Mesenteric fat pad (tissue), 1 donor: ENCODE data around the gene ACTN3. TPM values are rescaled to one million over a fixed set of nuclear protein-coding genes. Genes with fewer than 3 reads are reported as not detected.
"Not testable (repeated sequence)": the region's sequence is repeated elsewhere in the genome, so short reads cannot be mapped to it uniquely, and the experiment has no call there.

Experiments used
- DNase-seq: peaks from one replicate; pipeline ENCODE4 v3.0.0-alpha.2; 2020; ENCODE audit warnings: low spot score
- total RNA-seq: library from RNA; stranded (reverse); fragmentation: NEBNext Ultra II Directional; extraction: Animal tissue kit (Norgen Biotek cat#: 25700); gene quantifications from one replicate; pipeline ENCODE4 v1.2.1, GENCODE V29; 2021
- donor health status: DM: yes; HTN: yes; CAD: no.

ACTN3 gene
- total RNA-seq, 1 donor from 2014 or later = 0.10 TPM

DNA sequence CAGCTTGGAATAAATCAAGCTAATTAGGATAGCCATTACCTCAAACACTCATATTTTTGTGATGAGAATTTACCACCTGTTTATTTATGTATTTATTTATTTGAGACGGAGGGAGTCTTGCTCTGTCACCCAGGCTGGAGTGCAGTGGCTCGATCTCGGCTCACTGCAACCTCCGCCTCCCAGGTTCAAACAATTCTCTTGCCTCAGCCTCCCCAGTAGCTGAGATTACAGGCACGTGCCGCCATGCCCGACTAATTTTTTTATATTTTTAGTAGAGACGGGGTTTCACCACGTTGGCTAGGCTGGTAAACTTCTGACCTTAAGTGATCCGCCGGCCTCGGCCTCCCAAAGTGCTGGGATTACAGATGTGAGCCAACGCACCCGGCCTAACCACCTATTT lies 1.8 kb upstream of the ACTN3 start:
- not testable (repeated sequence) for DNase-seq

- peak; percentile 99 for DNase-seq
Observed at GRCh38 chr11:66545701-66546367, 869 bp upstream of the ACTN3 start, which contains the start of gene ZDHHC24. ZDHHC24 (minus strand) TSS chr11:66546048; CDS start chr11:66546003, 45 bp downstream.

DNA sequence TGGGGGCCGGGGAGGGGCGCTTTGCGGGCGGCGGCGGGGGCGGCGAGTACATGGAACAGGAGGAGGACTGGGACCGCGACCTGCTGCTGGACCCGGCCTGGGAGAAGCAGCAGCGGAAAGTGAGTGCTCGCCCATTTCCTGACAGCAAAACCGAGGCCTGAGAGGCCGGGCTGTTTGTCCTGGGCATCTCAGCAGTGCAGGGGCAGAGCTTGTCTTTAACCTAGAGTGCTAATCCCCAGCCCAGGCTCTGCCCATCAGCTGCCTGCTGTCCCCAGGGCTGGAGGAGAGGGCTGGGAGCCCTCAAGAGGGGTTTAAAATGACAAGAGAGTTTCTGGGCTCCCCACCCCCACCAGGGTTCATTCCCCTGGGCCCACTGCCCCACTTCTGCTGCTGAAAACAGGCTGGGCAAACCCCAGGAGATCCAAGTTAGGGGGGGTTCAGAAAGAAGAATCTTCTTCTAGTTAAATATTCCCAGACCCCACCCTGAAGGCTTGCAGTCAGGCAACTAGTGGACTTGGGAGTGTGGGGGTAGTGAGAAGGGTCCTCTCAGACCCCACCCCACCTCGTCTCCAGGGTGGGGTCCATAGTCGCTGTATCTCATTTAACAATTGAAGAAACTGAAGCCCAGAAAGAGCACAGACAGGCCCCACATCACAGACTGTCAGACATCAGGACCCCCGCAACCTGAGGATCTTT lies 411 bp downstream of the ACTN3 start:
- DNase-seq = no peak

DNA sequence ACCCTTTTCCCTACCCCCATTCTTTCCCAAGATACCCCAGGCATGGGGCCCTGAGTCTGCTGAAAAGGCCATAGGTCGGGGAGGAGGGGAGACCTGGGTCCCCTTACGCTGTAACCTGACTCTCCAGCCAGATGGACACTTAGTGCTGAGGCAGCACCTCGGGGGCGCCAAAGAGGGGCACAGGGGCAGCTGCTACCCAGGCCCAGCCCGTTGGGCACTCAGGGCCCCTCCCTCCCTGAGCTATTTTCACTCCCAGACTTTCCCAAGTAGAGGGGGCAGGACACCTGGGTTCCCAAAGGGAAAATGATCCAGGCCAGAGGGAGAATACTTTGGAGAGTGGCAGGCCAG lies 933 bp downstream of the ACTN3 start:
- no peak for DNase-seq

DNA sequence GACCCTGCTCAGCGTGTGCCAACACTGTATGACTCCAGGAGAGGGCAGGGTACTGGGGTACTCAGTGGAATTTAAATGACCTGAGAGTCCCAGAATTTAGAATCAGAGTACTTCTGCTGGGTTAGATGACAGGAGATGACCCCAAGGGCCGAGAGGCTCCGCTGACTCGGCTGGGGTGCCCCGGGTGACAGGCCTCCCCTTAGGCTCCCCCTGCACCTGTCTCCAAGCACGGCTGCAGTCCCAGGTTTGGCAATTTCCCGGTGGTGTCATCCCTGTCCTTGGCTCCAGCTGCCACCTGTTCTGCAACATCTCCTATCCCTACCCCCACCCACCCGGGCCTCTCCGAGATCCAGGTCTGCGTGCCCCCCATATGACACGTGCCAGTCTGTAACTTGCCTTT lies 1.3 kb downstream of the ACTN3 start:
- DNase-seq = no peak

GRCh38 chr11:66548774-66549630 lies 2.3 kb downstream of the ACTN3 start:
- no peak for DNase-seq

DNA sequence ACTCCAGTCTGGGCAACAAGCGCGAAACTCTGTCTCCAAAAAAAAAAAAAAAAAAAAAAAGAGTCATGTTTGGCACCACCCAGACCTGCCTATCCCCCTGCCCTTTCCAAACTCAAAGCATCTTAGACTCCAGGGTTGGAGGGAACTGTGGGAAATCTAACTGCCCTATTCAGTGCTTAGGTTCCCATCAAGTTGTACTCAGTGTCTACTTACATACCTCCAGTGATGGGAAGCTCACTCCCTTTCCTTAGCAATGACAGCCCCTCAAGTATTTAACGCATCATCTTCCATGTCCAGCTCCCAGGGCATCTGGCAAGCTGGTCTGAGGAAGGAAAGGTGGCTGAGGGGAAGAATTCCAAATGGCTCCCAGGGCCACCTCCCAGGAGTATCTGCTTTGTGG lies 3.0 kb downstream of the ACTN3 start:
- no peak for DNase-seq

- no peak for DNase-seq
Observed at GRCh38 chr11:66550887-66551286, 4.2 kb downstream of the ACTN3 start.

DNA sequence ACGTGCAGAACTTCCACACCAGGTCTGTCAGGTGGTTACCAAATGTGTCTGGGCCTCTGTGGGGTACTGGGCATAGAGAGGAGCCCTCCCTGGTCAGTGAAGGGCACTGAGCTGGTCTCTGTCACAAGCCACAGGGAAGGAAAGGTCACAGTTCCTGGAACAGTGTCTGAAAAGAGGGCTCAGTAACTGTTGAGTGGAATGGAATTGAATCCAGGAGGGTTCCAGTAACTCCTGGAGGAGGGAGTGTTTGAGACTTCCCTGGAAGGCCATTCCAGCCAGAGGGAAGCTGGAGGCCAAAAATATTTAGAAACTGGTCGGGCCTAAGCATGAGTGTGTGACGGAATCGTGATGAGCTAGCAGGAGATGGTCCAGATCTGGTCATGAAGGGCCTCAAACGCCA lies 7.9 kb downstream of the ACTN3 start:
- DNase-seq = no peak

DNA sequence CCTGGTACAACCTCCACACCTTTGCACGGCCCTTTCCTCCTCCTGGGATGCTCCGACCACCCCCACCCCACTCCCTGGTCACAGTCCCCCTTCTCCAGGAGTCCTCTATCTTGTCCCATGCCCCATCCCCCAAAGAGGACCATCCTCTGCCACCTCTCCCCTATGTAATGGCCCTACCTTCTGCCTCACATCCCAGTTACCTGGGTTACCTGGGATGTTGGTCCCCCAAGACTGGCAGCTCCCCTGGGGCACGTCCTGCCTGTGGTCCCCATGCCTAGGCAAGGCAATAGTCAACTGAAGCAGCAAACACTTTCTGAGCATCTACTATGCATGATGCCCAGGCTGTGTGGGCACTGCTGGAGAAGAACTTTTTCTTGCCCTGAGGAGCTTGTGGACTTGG lies 8.7 kb downstream of the ACTN3 start:
- DNase-seq = no peak

GRCh38 chr11:66556086-66556485 lies 9.4 kb downstream of the ACTN3 start:
- DNase-seq = no peak

GRCh38 chr11:66557733-66558326 lies 11.1 kb downstream of the ACTN3 start:
- no peak for DNase-seq

DNA sequence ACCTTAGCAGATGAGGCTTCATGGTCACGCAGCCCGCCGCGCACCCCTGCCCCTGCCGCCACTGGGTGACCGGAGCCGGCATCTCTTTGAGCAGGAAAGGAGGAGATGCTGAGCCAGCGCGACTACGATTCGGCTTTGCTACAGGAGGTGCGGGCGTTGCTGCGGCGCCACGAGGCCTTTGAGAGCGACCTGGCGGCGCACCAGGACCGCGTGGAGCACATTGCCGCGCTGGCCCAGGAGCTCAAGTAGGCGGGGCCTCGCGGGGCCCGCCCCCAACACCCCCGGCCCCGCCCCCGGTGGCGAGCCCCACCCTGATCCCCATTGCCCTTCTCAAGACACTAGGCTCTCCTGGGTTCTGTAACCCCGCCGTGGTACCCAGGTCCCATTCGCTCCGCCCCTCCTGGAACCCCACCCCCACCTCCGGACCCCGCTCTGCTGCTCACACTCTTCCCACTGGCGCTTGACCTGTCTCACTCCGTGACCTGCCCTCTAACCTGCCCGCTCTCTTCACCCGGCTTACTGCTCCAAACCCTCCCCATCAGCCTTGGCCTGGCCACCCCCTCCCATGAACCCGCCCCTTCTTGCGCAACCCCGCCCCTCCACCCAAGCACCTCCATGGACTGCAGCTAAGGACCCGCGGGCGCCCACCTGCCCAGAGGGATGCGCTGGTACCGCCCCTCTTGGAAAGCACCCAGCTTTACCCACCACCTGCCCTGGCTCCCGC lies 12.6 kb downstream of the ACTN3 start:
- DNase-seq = no peak

GRCh38 chr11:66559866-66560676 lies 13.4 kb downstream of the ACTN3 start:
- no peak for DNase-seq

DNA sequence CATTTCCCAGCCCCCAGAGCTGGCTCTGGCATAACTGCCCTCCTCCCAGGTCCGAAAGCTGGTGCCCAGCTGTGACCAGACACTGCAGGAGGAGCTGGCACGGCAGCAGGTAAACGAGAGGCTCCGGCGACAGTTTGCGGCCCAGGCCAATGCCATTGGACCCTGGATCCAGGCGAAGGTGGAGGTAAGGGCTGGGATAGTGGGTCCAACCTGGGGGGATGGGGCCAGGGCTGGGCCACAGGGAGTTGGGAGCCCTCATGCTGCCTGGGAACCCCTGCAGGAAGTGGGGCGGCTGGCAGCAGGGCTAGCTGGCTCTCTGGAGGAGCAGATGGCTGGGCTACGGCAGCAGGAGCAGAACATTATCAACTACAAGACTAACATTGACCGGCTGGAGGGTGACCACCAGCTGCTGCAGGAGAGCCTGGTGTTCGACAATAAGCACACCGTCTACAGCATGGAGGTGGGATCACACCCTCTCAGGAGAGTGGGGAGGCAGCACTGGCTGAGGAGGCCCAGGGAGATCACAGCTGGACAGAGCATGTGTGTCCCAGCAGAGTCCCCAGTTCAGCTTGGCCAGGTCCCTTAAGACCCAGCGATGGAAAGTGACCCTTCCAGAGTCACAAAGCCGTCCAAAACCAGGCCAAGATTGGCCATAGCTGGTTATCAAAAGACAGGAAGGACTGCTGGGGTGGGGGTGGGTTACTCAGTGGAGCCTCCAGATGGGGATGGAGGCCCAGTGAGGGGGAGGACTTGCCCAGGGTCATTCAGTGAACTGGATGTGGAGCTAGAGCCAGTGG lies 14.7 kb downstream of the ACTN3 start:
- no peak for DNase-seq

DNA sequence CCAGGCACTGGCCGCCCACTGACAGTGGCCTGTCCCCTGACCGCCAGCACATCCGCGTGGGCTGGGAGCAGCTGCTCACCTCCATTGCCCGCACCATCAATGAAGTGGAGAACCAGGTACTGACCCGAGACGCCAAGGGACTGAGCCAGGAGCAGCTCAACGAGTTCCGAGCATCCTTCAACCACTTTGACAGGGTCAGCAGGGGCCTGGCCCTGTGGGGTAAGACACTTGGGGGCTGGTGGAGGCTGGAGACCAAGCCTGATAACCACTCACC lies 15.2 kb downstream of the ACTN3 start:
- no peak for DNase-seq

DNA sequence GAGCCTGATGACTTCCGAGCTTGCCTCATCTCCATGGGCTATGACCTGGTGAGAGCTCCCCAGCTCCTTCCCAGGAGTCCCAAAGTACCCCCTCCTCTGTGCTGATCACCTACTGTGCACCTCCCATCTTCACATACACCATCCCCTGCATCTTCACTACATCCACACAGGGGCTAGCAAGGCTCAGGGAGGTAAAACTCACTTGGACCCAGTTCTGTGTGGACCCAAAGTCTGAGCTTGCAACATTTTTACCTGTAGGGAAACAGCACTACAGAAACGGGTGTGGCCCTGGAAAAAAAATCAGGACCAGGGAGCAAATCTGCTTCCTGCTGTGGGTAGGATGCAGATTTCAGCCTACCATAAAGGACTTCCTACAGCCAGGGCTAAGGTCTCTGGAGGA lies 15.6 kb downstream of the ACTN3 start:
- DNase-seq = no peak

DNA sequence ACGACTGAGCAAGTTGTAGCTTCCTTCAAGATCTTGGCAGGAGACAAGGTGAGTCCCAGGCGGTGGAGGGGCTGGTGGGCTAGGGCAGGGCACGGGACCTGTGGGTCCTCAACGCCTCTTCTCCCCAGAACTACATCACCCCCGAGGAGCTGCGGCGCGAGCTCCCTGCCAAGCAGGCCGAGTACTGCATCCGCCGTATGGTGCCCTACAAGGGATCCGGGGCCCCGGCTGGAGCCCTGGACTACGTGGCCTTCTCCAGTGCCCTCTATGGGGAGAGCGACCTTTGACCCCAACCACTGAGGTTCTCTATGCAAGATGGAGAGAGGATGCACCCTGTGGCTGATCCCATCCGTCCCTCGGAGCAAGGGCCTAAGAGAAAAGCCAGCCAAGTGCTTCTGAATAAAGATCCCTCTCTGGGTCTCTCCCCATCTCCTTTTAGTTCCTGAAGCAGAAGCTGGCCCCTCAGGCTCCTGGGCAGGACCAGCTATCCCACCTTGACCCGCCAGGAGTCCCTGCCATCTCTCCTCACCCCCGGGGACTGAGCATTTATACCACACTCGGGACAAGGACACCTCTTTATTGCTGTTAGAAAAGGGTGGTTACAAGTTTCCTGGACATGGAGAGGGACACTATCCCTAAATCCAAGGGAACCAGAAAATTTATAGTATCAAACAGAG lies 16.3 kb downstream of the ACTN3 start:
- no peak for DNase-seq

DNA sequence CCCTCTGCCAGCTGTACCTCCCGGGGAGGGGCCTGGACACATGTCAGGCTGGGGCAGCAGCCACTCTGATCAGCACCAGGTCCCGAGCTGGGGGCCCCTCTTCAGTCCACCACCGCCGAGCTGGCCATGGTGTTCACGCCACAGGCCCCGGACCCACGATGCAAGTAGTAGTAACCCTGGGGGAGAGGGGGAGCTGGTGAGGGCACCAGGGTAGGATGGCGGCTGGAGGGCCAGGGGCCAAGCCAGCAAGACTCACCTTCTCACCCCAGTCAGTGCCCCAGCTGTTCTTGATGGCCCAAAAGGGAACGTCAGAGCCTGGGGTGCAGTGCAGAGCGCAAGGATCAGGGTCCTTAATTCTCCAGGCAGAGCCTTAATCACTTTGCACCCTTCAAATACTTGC lies 17.1 kb downstream of the ACTN3 start:
- no peak for DNase-seq
